8988T (cell line): ENCODE measurements around the gene KCNAB2.

Experiments used
- DNase-seq: peaks from one replicate; pipeline ENCODE4 v3.0.0; 2011

KCNAB2 gene

GRCh38 chr1:6085666-6086065 lies 40.0 kb downstream of the KCNAB2 start:
- DNase-seq, result no peak

DNA sequence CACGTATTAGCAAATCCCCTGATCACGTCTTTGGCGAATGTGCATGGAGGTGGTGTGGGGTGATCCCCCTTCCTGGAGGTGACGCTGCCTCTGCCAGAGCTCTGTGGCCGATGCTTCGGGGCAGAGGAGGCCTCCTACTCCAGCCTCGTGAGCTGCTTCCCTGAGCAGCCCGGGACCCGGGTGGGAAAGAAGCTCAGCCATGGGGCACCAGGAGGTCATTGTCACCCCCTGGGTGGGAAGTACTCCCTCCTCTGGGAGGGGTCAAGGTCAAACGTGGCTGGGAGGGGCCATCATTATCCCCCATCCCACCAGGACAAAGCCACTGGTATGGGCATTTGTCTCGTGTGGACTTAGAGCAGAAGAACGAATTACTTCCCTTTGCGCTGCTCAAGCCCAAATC lies 40.7 kb downstream of the KCNAB2 start:
- no peak for DNase-seq

- no peak for DNase-seq
These were observed 41.2 kb downstream of the KCNAB2 start for GRCh38 chr1:6086762-6087376.

DNA sequence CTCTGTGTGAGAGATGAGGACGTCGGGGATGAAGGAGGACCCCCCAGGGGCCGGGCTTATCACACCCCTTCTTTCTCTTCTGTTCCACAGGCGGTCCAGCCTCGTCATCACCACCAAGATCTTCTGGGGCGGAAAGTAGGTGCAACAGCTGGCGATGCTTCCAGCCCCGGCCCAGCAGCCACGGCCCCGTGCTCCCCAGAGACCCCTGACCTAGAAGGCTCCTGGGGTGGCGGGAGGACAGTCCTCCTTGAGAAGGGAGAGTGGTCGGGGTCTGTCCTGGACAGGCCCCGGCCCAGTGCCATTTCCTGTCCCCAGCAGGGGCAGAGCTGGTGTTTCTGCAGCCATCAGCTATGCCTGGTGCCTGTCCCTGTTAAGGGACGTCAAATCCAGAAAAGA lies 41.7 kb downstream of the KCNAB2 start:
- DNase-seq, result no peak

DNA sequence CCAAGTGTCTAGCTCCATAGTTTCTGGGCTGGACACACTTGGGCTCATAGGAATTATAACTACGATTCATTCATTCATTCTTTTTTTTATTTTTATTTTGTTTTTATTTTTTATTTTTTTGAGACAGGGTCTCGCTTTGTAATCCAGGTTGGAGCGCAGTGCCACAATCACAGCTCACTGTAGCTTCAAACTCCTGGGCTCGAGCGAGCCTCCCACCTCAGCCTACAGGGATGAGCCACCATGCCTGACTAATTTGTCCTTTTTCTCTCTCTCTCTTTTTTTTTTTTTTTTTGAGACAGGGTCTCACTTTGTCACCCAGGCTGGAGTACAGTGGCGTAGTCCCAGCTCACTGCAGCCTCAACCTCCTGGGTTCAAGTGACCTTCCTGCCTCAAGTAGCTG lies 42.3 kb downstream of the KCNAB2 start:
- no peak for DNase-seq

- DNase-seq, result no peak
These were observed 43.3 kb downstream of the KCNAB2 start for GRCh38 chr1:6088956-6089355.

- DNase-seq, result no peak
These were observed 44.6 kb downstream of the KCNAB2 start for GRCh38 chr1:6090288-6090687.

DNA sequence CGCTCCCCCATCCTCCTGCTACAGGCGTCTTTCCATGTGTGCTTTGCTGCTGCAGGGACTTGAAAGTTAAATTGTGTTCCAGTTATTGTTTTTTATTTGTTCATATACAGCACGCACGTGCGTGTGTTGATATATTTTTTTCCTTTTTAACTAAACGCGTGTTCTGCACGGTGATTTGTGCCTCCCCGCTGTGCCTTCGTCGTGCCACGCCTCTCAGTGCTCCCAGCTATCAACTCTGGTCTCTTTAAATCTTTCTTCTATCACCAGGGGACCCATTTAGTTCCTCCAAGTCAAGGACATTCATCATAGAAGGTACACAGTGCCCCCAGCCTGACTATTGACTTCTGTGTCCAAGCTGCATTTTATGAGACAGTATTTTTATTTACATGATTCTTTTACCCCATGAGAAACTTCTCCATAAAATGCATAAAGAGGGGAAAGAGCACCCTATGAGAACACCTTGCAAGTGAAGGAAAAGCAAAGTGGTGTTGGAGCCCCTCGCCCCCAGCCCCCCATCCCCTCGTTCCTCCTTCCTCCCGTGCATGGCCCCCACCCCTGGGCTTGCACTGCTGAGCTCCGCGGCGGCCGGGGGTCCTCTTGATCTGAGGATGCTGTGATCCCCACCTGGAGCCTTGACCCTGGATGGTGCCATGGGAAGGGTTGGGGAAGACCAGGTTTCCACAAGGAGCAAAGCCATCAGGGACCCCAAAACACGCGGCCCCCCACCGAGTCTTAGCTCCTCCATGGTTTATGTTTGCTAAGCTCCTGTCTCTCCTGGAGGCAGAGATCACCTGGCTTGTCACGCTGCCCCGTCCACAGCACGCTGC lies 45.5 kb downstream of the KCNAB2 start:
- no peak for DNase-seq

GRCh38 chr1:6091823-6092109 lies 46.1 kb downstream of the KCNAB2 start:
- DNase-seq, result no peak

- DNase-seq, result no peak
These were observed 46.5 kb downstream of the KCNAB2 start for GRCh38 chr1:6092211-6092610.

DNA sequence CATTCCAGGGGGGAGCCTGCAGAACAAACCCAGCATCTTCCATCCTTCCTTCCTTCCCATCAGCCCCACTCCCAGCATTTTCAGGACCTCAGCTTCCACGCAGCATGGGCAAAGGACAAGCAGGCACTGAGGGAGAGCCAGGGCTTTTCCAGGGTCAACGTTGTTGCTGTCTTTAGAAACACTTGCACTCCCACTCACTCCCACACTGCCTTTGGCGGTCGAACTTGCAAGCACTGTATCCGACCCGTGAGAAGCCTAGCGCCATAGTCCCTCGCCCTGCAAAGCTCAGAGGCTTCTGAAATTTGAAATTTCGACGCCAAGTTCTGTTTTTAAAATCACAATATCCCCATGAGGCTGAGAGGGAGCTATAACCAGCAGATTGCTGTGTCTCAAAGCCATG lies 47.4 kb downstream of the KCNAB2 start:
- DNase-seq, result no peak

GRCh38 chr1:6093611-6094010 lies 47.9 kb downstream of the KCNAB2 start:
- no peak for DNase-seq

- DNase-seq, result no peak
These were observed 48.6 kb downstream of the KCNAB2 start for GRCh38 chr1:6094246-6094645.

- DNase-seq, result no peak
These were observed 49.3 kb downstream of the KCNAB2 start for GRCh38 chr1:6094801-6095505.

DNA sequence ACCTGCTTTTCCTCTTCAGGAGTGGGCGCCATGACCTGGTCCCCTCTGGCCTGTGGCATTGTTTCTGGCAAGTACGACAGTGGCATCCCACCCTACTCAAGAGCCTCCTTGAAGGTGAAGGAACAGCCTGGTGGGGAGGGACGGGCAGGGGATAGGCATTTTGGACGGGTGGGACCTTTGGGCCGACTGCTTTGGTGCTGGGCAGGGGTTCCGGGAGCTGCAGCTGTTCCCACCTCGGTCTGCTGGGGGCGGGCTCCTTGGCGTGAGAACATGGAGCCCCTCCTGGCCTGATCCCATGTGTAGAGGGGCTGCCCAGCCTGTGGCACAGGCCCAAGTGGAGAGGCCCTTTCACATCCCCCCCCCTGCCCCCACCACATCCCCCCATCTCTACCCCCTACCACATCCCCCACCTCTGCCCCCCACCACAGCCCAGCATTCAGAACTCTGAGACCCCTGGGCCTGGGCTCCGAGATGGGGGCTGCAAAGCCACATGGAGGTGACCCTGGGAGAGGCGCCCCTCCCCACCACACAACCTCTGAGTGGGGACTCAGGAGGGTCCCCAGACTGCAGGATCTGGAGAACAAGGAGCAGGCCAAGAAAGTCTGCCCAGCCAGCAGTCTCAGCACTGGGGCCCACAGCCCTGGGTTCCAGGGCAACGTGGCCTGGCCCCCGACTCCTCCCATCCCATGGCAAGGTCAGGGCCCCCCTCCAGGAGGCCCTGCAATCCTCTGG lies 50.0 kb downstream of the KCNAB2 start:
- DNase-seq, result no peak

DNA sequence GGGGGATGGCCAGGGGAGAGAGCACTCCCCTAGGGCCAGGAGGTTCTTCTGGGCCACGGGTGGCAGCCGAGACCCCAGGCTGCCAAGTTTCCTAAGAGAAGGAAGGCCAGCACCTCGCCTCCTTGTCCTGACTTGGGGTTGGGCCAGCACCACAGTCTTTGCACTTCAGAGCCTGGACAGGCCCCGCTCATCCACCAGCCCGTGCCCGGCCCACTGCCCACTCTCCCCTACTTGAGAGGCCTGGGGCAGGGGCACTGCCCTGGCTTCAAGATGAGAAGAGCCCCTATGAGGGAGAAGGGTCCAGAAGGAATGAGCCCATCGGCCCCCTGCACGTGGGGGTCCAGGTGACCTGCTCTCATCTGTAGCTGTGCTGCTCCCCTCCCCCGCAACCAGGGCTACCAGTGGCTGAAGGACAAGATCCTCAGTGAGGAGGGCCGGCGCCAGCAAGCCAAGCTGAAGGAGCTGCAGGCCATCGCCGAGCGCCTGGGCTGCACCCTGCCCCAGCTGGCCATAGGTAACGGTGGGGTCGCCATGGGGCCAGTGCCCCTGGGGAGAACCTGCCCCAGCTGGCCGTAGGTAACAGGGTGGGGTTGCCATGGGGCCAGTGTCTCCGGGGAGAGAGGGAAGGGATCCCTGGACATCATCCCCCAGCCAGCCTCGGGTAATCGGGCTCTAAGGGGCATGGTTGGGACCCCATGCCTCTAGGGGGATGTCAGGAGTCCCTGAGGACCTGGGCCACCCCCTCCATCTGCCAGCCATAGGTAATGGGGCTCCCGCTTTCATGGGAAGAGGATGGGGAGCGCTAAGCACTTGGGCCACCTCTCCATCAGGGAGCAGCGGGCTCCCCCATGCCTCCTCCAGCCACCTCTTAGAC lies 50.8 kb downstream of the KCNAB2 start:
- DNase-seq, result no peak

GRCh38 chr1:6097117-6097595 lies 51.5 kb downstream of the KCNAB2 start:
- DNase-seq, result no peak

DNA sequence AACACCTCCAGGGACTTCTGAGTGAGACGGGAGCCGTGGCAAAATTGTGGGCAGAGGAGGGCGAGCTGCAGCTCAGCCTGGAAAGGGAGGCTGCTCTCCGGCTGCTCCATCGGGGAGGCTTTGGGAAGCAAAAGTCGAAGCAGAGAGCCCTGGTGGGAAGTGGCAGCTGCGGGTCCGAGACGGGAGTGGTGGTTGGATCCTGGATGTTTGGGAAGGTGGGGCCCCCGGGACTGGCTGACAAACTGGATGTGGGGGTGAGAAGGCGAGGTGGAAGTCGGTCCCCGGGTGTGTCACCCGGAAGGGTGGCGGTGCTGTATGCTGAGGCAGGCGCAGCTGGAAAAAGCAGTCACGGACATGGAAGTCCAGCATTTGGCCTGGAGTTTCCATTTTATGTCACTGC lies 52.1 kb downstream of the KCNAB2 start:
- no peak for DNase-seq

DNA sequence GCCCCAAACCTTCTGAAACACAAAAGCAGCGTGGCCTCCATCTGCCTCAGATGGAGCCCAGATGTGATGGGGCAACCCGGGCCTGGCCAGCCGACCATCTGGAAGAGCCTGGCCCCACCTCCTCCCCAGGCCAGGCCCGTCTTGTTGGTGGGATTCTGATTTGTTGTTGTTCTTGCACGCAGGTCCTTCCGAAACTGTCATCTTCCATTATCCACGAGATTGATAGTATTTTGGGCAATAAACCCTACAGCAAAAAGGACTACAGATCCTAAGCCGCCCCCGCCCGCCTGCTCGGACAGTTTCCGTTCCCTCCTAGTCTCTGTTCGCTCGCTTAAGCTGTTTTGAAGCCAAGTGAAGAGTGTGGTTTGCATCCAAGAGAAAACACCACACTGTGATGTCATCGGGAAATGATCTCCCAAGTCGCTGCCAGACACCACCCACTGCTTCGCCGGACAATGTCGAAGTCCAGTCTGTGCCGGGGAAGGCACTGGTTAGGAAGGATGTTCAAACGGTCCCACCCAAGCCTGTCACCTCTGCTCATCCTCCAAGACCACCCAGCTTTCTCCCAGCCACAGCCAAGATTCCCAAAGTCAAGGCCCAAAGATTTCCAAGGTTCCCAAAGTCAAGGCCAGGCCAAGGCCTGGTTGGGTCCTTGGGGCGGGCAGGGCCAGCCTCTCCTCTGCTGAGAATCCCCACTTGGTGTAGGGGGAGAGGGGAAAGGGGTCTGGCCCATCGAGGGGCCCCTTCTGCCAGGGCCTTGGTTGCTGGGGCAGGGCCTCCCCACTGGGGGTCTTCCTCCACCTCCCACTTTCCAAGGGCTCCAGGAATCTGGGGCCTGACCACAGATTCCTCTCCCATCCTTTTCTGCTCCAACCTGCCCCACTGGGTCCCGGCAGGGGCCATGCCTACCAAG lies 52.9 kb downstream of the KCNAB2 start:
- no peak for DNase-seq

- no peak for DNase-seq
These were observed 53.6 kb downstream of the KCNAB2 start for GRCh38 chr1:6099297-6099696.
